AG04450 (cell line): ENCODE data around the gene MGST2. TPM values are rescaled to one million over a fixed set of nuclear protein-coding genes. Genes with fewer than 3 reads are reported as not detected.

ENCODE experiments used
- CTCF ChIA-PET: fragments of 300-600, 350-600 bp; formaldehyde crosslinking; extraction: SDS; loops from one replicate; lab custom pipeline; 2022; ENCODE audit warnings: antibody characterized with exemption, inconsistent platforms; lab: Charles Lee
- POLR2A ChIA-PET: fragments of 350-600 bp; formaldehyde crosslinking; extraction: SDS; loops from one replicate; lab custom pipeline; 2021; ENCODE audit warnings: antibody characterized with exemption, inconsistent platforms; lab: Yijun Ruan, JAX
- DNase-seq: peaks from one replicate; pipeline ENCODE4 v3.0.0-alpha.2; 2011; ENCODE audit warnings: low read depth, low spot score
- H3K27ac ChIP-seq: one replicate; pipeline ENCODE4 v1.5.1; 2012; ENCODE audit warnings: low read depth, low read length, control low read depth
- H3K27me3 ChIP-seq: one replicate; pipeline ENCODE4 v1.6.0; 2012; ENCODE audit warnings: low read length; ENCODE audit not compliant: control insufficient read depth, insufficient read depth
- H3K4me3 ChIP-seq: 2 replicates; pipeline ENCODE4 v1.5.1; 2011; ENCODE audit warnings: mild to moderate bottlenecking, low read depth, low read length, control low read depth
- H3K9me3 ChIP-seq: 2 replicates; pipeline ENCODE4 v1.5.1; 2012; ENCODE audit warnings: low read length; ENCODE audit not compliant: control insufficient read depth, insufficient read depth
- CTCF ChIP-seq: IDR thresholded peaks from 2 replicates; pipeline ENCODE4 v1.5.1; 2011; ENCODE audit warnings: low read depth, low read length, control low read depth, inconsistent platforms
- polyA plus RNA-seq: library from polyadenylated mRNA; depleted of rRNA; stranded (reverse); fragments of >200 nt; gene quantifications from 2 replicates; pipeline ENCODE4 v1.2.3, GENCODE V29; 2011

The MGST2 gene
- polyA plus RNA-seq, 1 experiment: 21.9 TPM

- Histone ChIP-seq H3K27me3 (no peaks in the 10 kb centered on the region), H3K9me3 (no peaks in the 10 kb centered on the region), H3K4me3 (peak overlapping the region; percentile 62), H3K27ac (peak overlapping the region; percentile 63)
- POLR2A ChIA-PET: no interaction called here
- TF ChIP-seq CTCF: no peak
- no peak for DNase-seq
- CTCF ChIA-PET: interaction anchor here (1.0 to 5.2 kb wide), 4 partner anchors 10 to 385 kb away, joined by 3 to 55 read pairs (median 4); no protein-coding TSS in a partner anchor
Observed at GRCh38 chr4:139666735-139667281, 1.2 kb downstream of the MGST2 start.

DNA sequence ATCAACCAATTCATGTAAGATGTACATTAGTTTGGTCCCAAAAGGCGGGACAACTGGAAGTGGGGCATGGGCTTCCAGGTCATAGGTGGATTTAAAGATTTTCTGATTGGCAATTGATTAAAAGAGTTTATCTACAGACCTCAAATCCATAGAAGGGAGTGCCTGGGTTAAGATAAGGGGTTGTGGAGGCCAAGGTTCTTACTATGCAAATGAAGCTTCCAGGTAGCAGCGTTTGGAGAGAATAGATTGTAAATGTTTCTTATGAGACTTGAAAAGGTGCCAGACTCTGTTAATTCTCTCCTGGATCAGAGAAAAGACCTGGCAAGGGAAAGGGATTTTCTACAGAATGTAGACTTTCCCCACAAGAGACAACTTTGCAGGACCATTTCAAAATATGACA, 2.4 kb downstream of the MGST2 start:
- no peak for DNase-seq
- no peak for TF ChIP-seq CTCF
- H3K27me3 ChIP-seq: no peaks in the 10 kb centered on the region
- no peak overlapping the region for H3K27ac ChIP-seq
- POLR2A ChIA-PET: no interaction called here
- CTCF ChIA-PET: interaction anchor here (5.2 kb wide), 1 partner anchor 12 kb away, joined by 55 read pairs; no protein-coding TSS in a partner anchor
- H3K4me3 ChIP-seq: no peak overlapping the region
- no peaks in the 10 kb centered on the region for H3K9me3 ChIP-seq

GRCh38 chr4:139668658-139669201, 3.1 kb downstream of the MGST2 start:
- ChIA-PET CTCF (interaction anchor here (5.2 kb wide), 1 partner anchor 12 kb away, joined by 55 read pairs; no protein-coding TSS in a partner anchor), POLR2A (no interaction called here)
- Histone ChIP-seq H3K9me3 (no peaks in the 10 kb centered on the region), H3K4me3 (no peak overlapping the region), H3K27me3 (no peaks in the 10 kb centered on the region), H3K27ac (no peak overlapping the region)
- TF ChIP-seq CTCF: no peak
- DNase-seq: no peak

- H3K4me3 ChIP-seq: no peak overlapping the region
- ChIA-PET CTCF (interaction anchor here (5.2 kb wide), 1 partner anchor 13 kb away, joined by 55 read pairs; no protein-coding TSS in a partner anchor), POLR2A (no interaction called here)
- no peak overlapping the region for H3K27ac ChIP-seq
- TF ChIP-seq CTCF: no peak
- H3K9me3 ChIP-seq: no peaks in the 10 kb centered on the region
- DNase-seq: no peak
- H3K27me3 ChIP-seq: no peaks in the 10 kb centered on the region
Observed at GRCh38 chr4:139669335-139669734, 3.7 kb downstream of the MGST2 start.

DNA sequence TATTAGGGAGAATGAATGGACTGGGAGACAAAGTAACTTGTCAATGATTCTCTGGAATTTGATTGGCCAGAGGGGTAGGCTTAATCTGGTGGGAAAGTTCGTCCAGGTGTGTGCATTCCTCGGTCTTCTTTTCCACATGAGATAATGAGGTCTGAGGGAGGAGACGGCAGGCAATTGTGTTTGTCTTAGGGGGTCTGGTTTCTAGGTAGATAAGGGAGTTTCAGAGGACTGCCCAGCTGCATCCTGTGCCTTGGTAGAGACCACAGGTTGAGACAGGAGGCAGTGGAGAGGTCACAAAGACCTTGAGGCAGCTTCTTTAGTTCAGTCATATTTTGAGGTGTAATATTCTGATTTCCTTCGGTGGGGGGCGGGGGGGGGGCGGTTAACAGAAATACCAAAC, 4.3 kb downstream of the MGST2 start:
- DNase-seq: no peak
- TF ChIP-seq CTCF: no peak
- POLR2A ChIA-PET: interaction anchor here (0.6 kb wide), 1 partner anchor 492 kb away, joined by 4 read pairs; no protein-coding TSS in a partner anchor
- Histone ChIP-seq H3K4me3 (no peak overlapping the region), H3K27me3 (no peaks in the 10 kb centered on the region), H3K27ac (no peak overlapping the region), H3K9me3 (no peaks in the 10 kb centered on the region)
- CTCF ChIA-PET: no interaction called here
